PC-3 (cell line): ENCODE data around the gene COX6A2. TPM values are rescaled to one million over a fixed set of nuclear protein-coding genes. Genes with fewer than 3 reads are reported as not detected.
A peak's percentile ranks its signal among the peaks of the same experiment; 100 is the strongest.

Source experiments
- ATAC-seq: fragments of 200-7000 bp; cut with Tn5 transposase; 2 replicates; pipeline ENCODE4 v1.9.1; 2020; ENCODE audit warnings: mild to moderate bottlenecking, moderate library complexity
- BruUV-seq: library from RNA; stranded (reverse); fragments of 400-500 nt; replicated peaks from 2 replicates; lab custom pipeline; 2021; lab: Mats Ljungman, UMichigan
- CTCF ChIA-PET: fragments of 300-600 bp; sonication (Branson Sonifier 250); formaldehyde crosslinking; loops from one replicate; lab custom pipeline; 2022; ENCODE audit warnings: antibody characterized with exemption; lab: Charles Lee
- POLR2A ChIA-PET: fragments of 300-600 bp; sonication (Branson Sonifier 250); formaldehyde crosslinking; loops from one replicate; lab custom pipeline; 2022; ENCODE audit warnings: antibody characterized with exemption; ENCODE audit not compliant: unreplicated experiment; lab: Charles Lee
- DNase-seq: peaks from one replicate; pipeline ENCODE4 v3.0.0-alpha.2; 2015
- H2AFZ ChIP-seq: fragments of 300-600 bp; sonication (generic); 2 replicates; pipeline ENCODE4 v1.6.0; 2016; ENCODE audit warnings: antibody characterized with exemption, low read length
- H3F3A ChIP-seq: fragments of 300-600 bp; sonication (generic); one replicate; pipeline ENCODE4 v1.6.0; 2017; ENCODE audit warnings: antibody characterized with exemption, low read length, control low read depth, mild to moderate bottlenecking; ENCODE audit not compliant: unreplicated experiment
- H3K27ac ChIP-seq: fragments of 300-600 bp; sonication (generic); 2 replicates; pipeline ENCODE4 v1.5.1; 2016; ENCODE audit warnings: mild to moderate bottlenecking, low read length
- H3K27me3 ChIP-seq: fragments of 300-600 bp; sonication (generic); 2 replicates; pipeline ENCODE4 v1.6.1; 2016; ENCODE audit warnings: low read length, mixed read lengths
- H3K36me3 ChIP-seq: fragments of 300-600 bp; sonication (generic); 2 replicates; pipeline ENCODE4 v1.6.1; 2016; ENCODE audit warnings: low read depth, mixed run types, low read length, mixed read lengths
- H3K4me1 ChIP-seq: fragments of 300-600 bp; sonication (generic); 2 replicates; pipeline ENCODE4 v1.5.1; 2016; ENCODE audit warnings: low read length; ENCODE audit not compliant: insufficient read depth
- H3K4me2 ChIP-seq: fragments of 300-600 bp; sonication (generic); 2 replicates; pipeline ENCODE4 v1.6.0; 2016; ENCODE audit warnings: low read length
- H3K4me3 ChIP-seq: fragments of 300-600 bp; sonication (generic); 2 replicates; pipeline ENCODE4 v1.5.1; 2016; ENCODE audit warnings: mild to moderate bottlenecking, low read length, mixed read lengths
- H3K79me2 ChIP-seq: fragments of 300-600 bp; sonication (generic); 2 replicates; pipeline ENCODE4 v1.6.1; 2017; ENCODE audit warnings: low read length, mixed read lengths
- H3K9ac ChIP-seq: fragments of 300-600 bp; sonication (generic); 2 replicates; pipeline ENCODE4 v1.6.0; 2016; ENCODE audit warnings: mild to moderate bottlenecking, low read length
- H3K9me2 ChIP-seq: fragments of 300-600 bp; sonication (generic); replicated peaks from 2 replicates; pipeline ENCODE4 v1.6.1; 2016; ENCODE audit warnings: mixed run types, low read length, mixed read lengths
- H3K9me3 ChIP-seq: fragments of 300-600 bp; sonication (generic); 2 replicates; pipeline ENCODE4 v1.6.1; 2016; ENCODE audit warnings: low read length, mixed read lengths
- H4K20me1 ChIP-seq: fragments of 300-600 bp; sonication (generic); 2 replicates; pipeline ENCODE4 v1.6.1; 2016; ENCODE audit warnings: low read length, mixed read lengths
- CTCF ChIP-seq: fragments of 300-600 bp; sonication (generic); conservative IDR thresholded peaks from 2 replicates; pipeline ENCODE4 v1.5.1; 2017; ENCODE audit warnings: antibody characterized with exemption, low read depth, mild to moderate bottlenecking, low read length
- EZH2 ChIP-seq: fragments of 300-600 bp; sonication (generic); IDR thresholded peaks from one replicate; pipeline ENCODE4 v1.6.1; 2017; ENCODE audit warnings: antibody characterized with exemption, mild to moderate bottlenecking, low read length; ENCODE audit not compliant: unreplicated experiment
- EZH2phosphoT487 ChIP-seq: fragments of 300-600 bp; sonication (generic); IDR thresholded peaks from 2 replicates; pipeline ENCODE4 v1.6.1; 2018; ENCODE audit warnings: mild to moderate bottlenecking, antibody characterized with exemption, low read length, borderline replicate concordance
- intact Hi-C: fragments of 100-400 bp; cut with micrococcal nuclease; formaldehyde crosslinking; loops from 2 replicates; pipeline ENCODE4 v1.9.0; 2023
- total RNA-seq: library from RNA; depleted of rRNA; stranded (reverse); fragments of >200 nt; gene quantifications from 2 replicates; pipeline ENCODE4 v1.2.3, GENCODE V29; 2014

The COX6A2 gene
- total RNA-seq, 1 experiment from 2014 or later = not detected

GRCh38 chr16:31452631-31453106 lies 24.5 kb upstream of the COX6A2 start:
- Histone ChIP-seq H3F3A (no peaks in the 10 kb centered on the region), H3K36me3 (no peaks in the 10 kb centered on the region), H3K27ac (peak overlapping the region; percentile 52), H3K4me3 (no peak overlapping the region), H4K20me1 (no peaks in the 10 kb centered on the region), H3K9me3 (no peaks in the 10 kb centered on the region), H2AFZ (no peak overlapping the region), H3K4me1 (peaks cover 18% of the 10 kb centered on the region), H3K79me2 (peaks cover 4% of the 10 kb centered on the region; the same call in 1 of the 2 replicates), H3K4me2 (no peak overlapping the region), H3K27me3 (no peaks in the 10 kb centered on the region), H3K9ac (no peak overlapping the region), H3K9me2 (no peaks in the 10 kb centered on the region)
- ChIA-PET POLR2A (interaction anchor here (0.6 kb wide), 1 partner anchor 45 kb away, joined by 3 read pairs; no protein-coding TSS in a partner anchor), CTCF (interaction anchor here (1.3 kb wide), 1 partner anchor 8 kb away, joined by 6 read pairs; no protein-coding TSS in a partner anchor)
- no peak for TF ChIP-seq EZH2
- TF ChIP-seq CTCF = no peak
- TF ChIP-seq EZH2phosphoT487 = no peak
- BruUV-seq = no TSS peak
- ATAC-seq (peak; percentile 69), DNase-seq (peak; percentile 61)
- intact Hi-C loops = loop anchor here (5.0 to 10.0 kb wide), 2 partner anchors 248 to 415 kb away; partner anchors contain the start of gene PYCARD

GRCh38 chr16:31451681-31452351 lies 23.7 kb upstream of the COX6A2 start:
- TF ChIP-seq EZH2phosphoT487 = no peak
- TF ChIP-seq CTCF = peak; percentile 55; the same call in 1 of the 2 replicates
- Histone ChIP-seq H4K20me1 (no peaks in the 10 kb centered on the region), H3K9ac (no peak overlapping the region), H3K27me3 (no peaks in the 10 kb centered on the region), H3K9me3 (no peaks in the 10 kb centered on the region), H3K4me1 (peaks cover 18% of the 10 kb centered on the region), H3K9me2 (no peaks in the 10 kb centered on the region), H3K4me2 (no peak overlapping the region), H3K27ac (no peak overlapping the region), H3K79me2 (no peaks in the 10 kb centered on the region), H3F3A (no peaks in the 10 kb centered on the region), H3K4me3 (no peak overlapping the region), H2AFZ (peak overlapping the region; percentile 60; the same call in 1 of the 2 replicates), H3K36me3 (no peaks in the 10 kb centered on the region)
- intact Hi-C loops = loop anchor here (5.0 to 10.0 kb wide), 2 partner anchors 247 to 415 kb away; partner anchors contain the start of gene PYCARD
- BruUV-seq = no TSS peak
- CTCF ChIA-PET = interaction anchor here (1.3 kb wide), 1 partner anchor 9 kb away, joined by 6 read pairs; no protein-coding TSS in a partner anchor
- ATAC-seq = peak; percentile 87
- POLR2A ChIA-PET = no interaction called here
- DNase-seq = peak; percentile 60
